ENCODE results near the gene LRRC10B. TPM values are rescaled to one million over a fixed set of nuclear protein-coding genes. Genes with fewer than 3 reads are reported as not detected.

The LRRC10B gene
- total and polyA plus RNA-seq, 2 experiments from 2014 or later, result 0.60 to 0.62 TPM

GRCh38 chr11:61516675-61517572, 8.4 kb downstream of the LRRC10B start:
- TF ChIP-seq CTCF (IDR thresholded peaks at IDR 0.05; ENCODE audit: low read depth, low read length), result peak; percentile 99
- Histone ChIP-seq H3K27ac (no peak overlapping the region), H3K27me3 (no peaks in the 10 kb centered on the region), H3K4me1 (ENCODE audit: low read depth) (peaks cover 4% of the 10 kb centered on the region), H3K36me3 (no peaks in the 10 kb centered on the region), H3K9me3 (ENCODE audit: low read depth) (no peaks in the 10 kb centered on the region), H3K4me3 (no peak overlapping the region)
- DNase-seq (ENCODE audit: low read depth in 1 of 2, low spot score in 1 of 2), result peak; percentile 30 to 58

- Histone ChIP-seq H3K27me3 (no peaks in the 10 kb centered on the region), H3K4me1 (ENCODE audit: low read depth) (peaks cover 4% of the 10 kb centered on the region), H3K36me3 (no peaks in the 10 kb centered on the region), H3K4me3 (no peak overlapping the region), H3K9me3 (ENCODE audit: low read depth) (no peaks in the 10 kb centered on the region), H3K27ac (no peak overlapping the region)
- DNase-seq (ENCODE audit: low read depth in 1 of 2, low spot score in 1 of 2), result no peak
- TF ChIP-seq CTCF (IDR thresholded peaks at IDR 0.05; ENCODE audit: low read depth, low read length), result no peak
Measured at GRCh38 chr11:61518032-61518795, 9.7 kb downstream of the LRRC10B start.

GRCh38 chr11:61522881-61523280, 14.3 kb downstream of the LRRC10B start:
- Histone ChIP-seq H3K36me3 (no peaks in the 10 kb centered on the region), H3K9me3 (ENCODE audit: low read depth) (no peaks in the 10 kb centered on the region), H3K4me1 (ENCODE audit: low read depth) (no peaks in the 10 kb centered on the region), H3K27me3 (no peaks in the 10 kb centered on the region), H3K27ac (no peak overlapping the region), H3K4me3 (no peak overlapping the region)
- DNase-seq (ENCODE audit: low read depth in 1 of 2, low spot score in 1 of 2), result no peak
- no peak for TF ChIP-seq CTCF (IDR thresholded peaks at IDR 0.05; ENCODE audit: low read depth, low read length)

GRCh38 chr11:61524446-61524845, 15.9 kb downstream of the LRRC10B start:
- TF ChIP-seq CTCF (IDR thresholded peaks at IDR 0.05; ENCODE audit: low read depth, low read length), result no peak
- peaks cover 12% of the 10 kb centered on the region for H3K4me1 ChIP-seq (ENCODE audit: low read depth)

GRCh38 chr11:61524963-61525587, 16.5 kb downstream of the LRRC10B start:
- Histone ChIP-seq H3K27ac (no peak overlapping the region), H3K36me3 (no peaks in the 10 kb centered on the region), H3K9me3 (ENCODE audit: low read depth) (no peaks in the 10 kb centered on the region), H3K4me1 (ENCODE audit: low read depth) (peaks cover 17% of the 10 kb centered on the region), H3K27me3 (no peaks in the 10 kb centered on the region), H3K4me3 (no peak overlapping the region)
- no peak for DNase-seq (ENCODE audit: low read depth in 1 of 2, low spot score in 1 of 2)
- no peak for TF ChIP-seq CTCF (IDR thresholded peaks at IDR 0.05; ENCODE audit: low read depth, low read length)

More at GRCh38 chr11:61524446-61524845, 15.9 kb downstream of the LRRC10B start:
- no peak for DNase-seq (ENCODE audit: low read depth in 1 of 2, low spot score in 1 of 2)
- no peak overlapping the region for H3K4me3 ChIP-seq
- no peaks in the 10 kb centered on the region for H3K9me3 ChIP-seq (ENCODE audit: low read depth)
- no peaks in the 10 kb centered on the region for H3K27me3 ChIP-seq
- H3K27ac ChIP-seq, result no peak overlapping the region
- no peaks in the 10 kb centered on the region for H3K36me3 ChIP-seq
